Adipocyte (in vitro differentiated cells): ENCODE results near the gene CREBRF.
A peak's percentile ranks its signal among the peaks of the same experiment; 100 is the strongest.

ENCODE experiments used
- DNase-seq: peaks from one replicate; pipeline ENCODE4 v3.0.0-alpha.2; 2015; ENCODE audit warnings: low read depth
- H3K27me3 ChIP-seq: replicated peaks from 2 replicates; pipeline ENCODE4 v1.7.0; 2013; ENCODE audit warnings: mild to moderate bottlenecking, low read length, moderate library complexity; ENCODE audit not compliant: control insufficient read depth, insufficient read depth
- H3K36me3 ChIP-seq: 2 replicates; pipeline ENCODE4 v1.7.0; 2013; ENCODE audit warnings: low read length, mild to moderate bottlenecking, moderate library complexity; ENCODE audit not compliant: control insufficient read depth, insufficient read depth, severe bottlenecking
- H3K4me1 ChIP-seq: 2 replicates; pipeline ENCODE4 v1.7.0; 2013; ENCODE audit warnings: mild to moderate bottlenecking, low read length, moderate library complexity; ENCODE audit not compliant: control insufficient read depth, insufficient read depth
- H3K4me3 ChIP-seq: 2 replicates; pipeline ENCODE4 v1.7.0; 2013; ENCODE audit warnings: mild to moderate bottlenecking, low read length, moderate library complexity
- H3K9ac ChIP-seq: 2 replicates; pipeline ENCODE4 v1.7.0; 2013; ENCODE audit warnings: mild to moderate bottlenecking, low read length, moderate library complexity
- H3K9me3 ChIP-seq: 2 replicates; pipeline ENCODE4 v1.7.0; 2013; ENCODE audit warnings: mild to moderate bottlenecking, low read length, moderate library complexity; ENCODE audit not compliant: control insufficient read depth

The CREBRF gene

GRCh38 chr5:173159256-173159655 lies 103.1 kb downstream of the CREBRF start:
- peaks cover 55% of the 10 kb centered on the region for H3K36me3 ChIP-seq
- H3K4me3 ChIP-seq = no peak overlapping the region
- DNase-seq = no peak
- H3K4me1 ChIP-seq = no peaks in the 10 kb centered on the region
- no peaks in the 10 kb centered on the region for H3K9me3 ChIP-seq
- H3K27me3 ChIP-seq = no peaks in the 10 kb centered on the region
- H3K9ac ChIP-seq = no peak overlapping the region

DNA sequence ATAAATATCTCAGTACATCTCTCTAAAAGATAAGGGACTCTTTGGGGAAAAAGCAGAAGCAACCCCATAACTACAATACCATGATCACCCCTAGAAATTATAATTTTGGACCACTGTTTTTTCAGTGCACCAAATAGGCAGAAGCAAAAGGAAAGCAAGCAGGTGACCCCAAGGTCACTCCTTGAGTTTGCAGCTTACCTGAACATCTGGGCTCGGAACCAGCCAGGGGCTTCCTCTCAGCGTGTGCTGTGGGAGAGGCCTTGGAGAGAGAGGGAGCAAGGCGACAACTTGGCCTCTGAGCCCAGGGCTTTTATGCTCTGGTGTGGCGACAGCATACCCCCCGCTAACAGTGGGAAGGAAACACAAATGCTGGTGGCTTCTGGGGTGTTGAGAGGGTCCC lies 105.0 kb downstream of the CREBRF start:
- peaks cover 39% of the 10 kb centered on the region for H3K36me3 ChIP-seq
- H3K27me3 ChIP-seq = no peaks in the 10 kb centered on the region
- no peak for DNase-seq
- H3K4me1 ChIP-seq = no peaks in the 10 kb centered on the region
- no peaks in the 10 kb centered on the region for H3K9me3 ChIP-seq
- H3K4me3 ChIP-seq = no peak overlapping the region
- no peak overlapping the region for H3K9ac ChIP-seq

- Histone ChIP-seq H3K4me1 (no peaks in the 10 kb centered on the region), H3K36me3 (peaks cover 31% of the 10 kb centered on the region), H3K9ac (no peak overlapping the region), H3K9me3 (no peaks in the 10 kb centered on the region), H3K27me3 (no peaks in the 10 kb centered on the region), H3K4me3 (no peak overlapping the region)
- peak; percentile 2 for DNase-seq
Observed at GRCh38 chr5:173163219-173163618, 107.1 kb downstream of the CREBRF start.

GRCh38 chr5:173165177-173166016 lies 109.2 kb downstream of the CREBRF start:
- H3K4me1 ChIP-seq = no peaks in the 10 kb centered on the region
- H3K9me3 ChIP-seq = no peaks in the 10 kb centered on the region
- H3K36me3 ChIP-seq = peaks cover 22% of the 10 kb centered on the region
- H3K4me3 ChIP-seq = no peak overlapping the region
- H3K9ac ChIP-seq = no peak overlapping the region
- no peak for DNase-seq
- peaks cover 4% of the 10 kb centered on the region for H3K27me3 ChIP-seq

GRCh38 chr5:173172166-173172565 lies 116.0 kb downstream of the CREBRF start:
- no peaks in the 10 kb centered on the region for H3K36me3 ChIP-seq

GRCh38 chr5:173175523-173175922 lies 119.4 kb downstream of the CREBRF start:
- Histone ChIP-seq H3K4me3 (no peak overlapping the region), H3K36me3 (no peaks in the 10 kb centered on the region), H3K9me3 (peaks cover 12% of the 10 kb centered on the region), H3K27me3 (peaks cover 18% of the 10 kb centered on the region), H3K9ac (no peak overlapping the region), H3K4me1 (no peaks in the 10 kb centered on the region)
- no peak for DNase-seq

More at GRCh38 chr5:173172166-173172565, 116.0 kb downstream of the CREBRF start:
- Histone ChIP-seq H3K27me3 (peaks cover 11% of the 10 kb centered on the region), H3K9ac (no peak overlapping the region), H3K9me3 (no peaks in the 10 kb centered on the region), H3K4me3 (no peak overlapping the region), H3K4me1 (no peaks in the 10 kb centered on the region)
- DNase-seq = no peak

GRCh38 chr5:173178369-173178910 lies 122.3 kb downstream of the CREBRF start:
- H3K4me1 ChIP-seq = no peaks in the 10 kb centered on the region
- DNase-seq = no peak
- H3K9ac ChIP-seq = no peak overlapping the region
- peaks cover 24% of the 10 kb centered on the region for H3K9me3 ChIP-seq
- H3K4me3 ChIP-seq = no peak overlapping the region
- H3K36me3 ChIP-seq = no peaks in the 10 kb centered on the region
- peaks cover 24% of the 10 kb centered on the region for H3K27me3 ChIP-seq

- no peak for DNase-seq
- Histone ChIP-seq H3K9me3 (peaks cover 24% of the 10 kb centered on the region), H3K9ac (no peak overlapping the region), H3K36me3 (no peaks in the 10 kb centered on the region), H3K4me3 (no peak overlapping the region), H3K4me1 (no peaks in the 10 kb centered on the region), H3K27me3 (peaks cover 24% of the 10 kb centered on the region)
Observed at GRCh38 chr5:173180331-173180730, 124.2 kb downstream of the CREBRF start.

GRCh38 chr5:173187054-173187743 lies 131.0 kb downstream of the CREBRF start:
- Histone ChIP-seq H3K27me3 (peaks cover 40% of the 10 kb centered on the region), H3K4me1 (no peaks in the 10 kb centered on the region), H3K9me3 (no peaks in the 10 kb centered on the region), H3K4me3 (no peak overlapping the region), H3K9ac (no peak overlapping the region), H3K36me3 (no peaks in the 10 kb centered on the region)
- no peak for DNase-seq

- DNase-seq = no peak
- no peak overlapping the region for H3K4me3 ChIP-seq
- H3K4me1 ChIP-seq = no peaks in the 10 kb centered on the region
- H3K9me3 ChIP-seq = no peaks in the 10 kb centered on the region
- H3K36me3 ChIP-seq = no peaks in the 10 kb centered on the region
- peaks cover 40% of the 10 kb centered on the region for H3K27me3 ChIP-seq
- H3K9ac ChIP-seq = no peak overlapping the region
Observed at GRCh38 chr5:173188280-173188679, 132.1 kb downstream of the CREBRF start.
